ENCODE measurements around the gene HP1BP3.
"Not testable (repeated sequence)": the region's sequence is repeated elsewhere in the genome, so short reads cannot be mapped to it uniquely, and the experiment has no call there.

Gene HP1BP3

GRCh38 chr1:20727746-20728316 lies 59.3 kb downstream of the HP1BP3 start:
- peak; percentile 16 for DNase-seq (ENCODE audit: low read depth)

DNA sequence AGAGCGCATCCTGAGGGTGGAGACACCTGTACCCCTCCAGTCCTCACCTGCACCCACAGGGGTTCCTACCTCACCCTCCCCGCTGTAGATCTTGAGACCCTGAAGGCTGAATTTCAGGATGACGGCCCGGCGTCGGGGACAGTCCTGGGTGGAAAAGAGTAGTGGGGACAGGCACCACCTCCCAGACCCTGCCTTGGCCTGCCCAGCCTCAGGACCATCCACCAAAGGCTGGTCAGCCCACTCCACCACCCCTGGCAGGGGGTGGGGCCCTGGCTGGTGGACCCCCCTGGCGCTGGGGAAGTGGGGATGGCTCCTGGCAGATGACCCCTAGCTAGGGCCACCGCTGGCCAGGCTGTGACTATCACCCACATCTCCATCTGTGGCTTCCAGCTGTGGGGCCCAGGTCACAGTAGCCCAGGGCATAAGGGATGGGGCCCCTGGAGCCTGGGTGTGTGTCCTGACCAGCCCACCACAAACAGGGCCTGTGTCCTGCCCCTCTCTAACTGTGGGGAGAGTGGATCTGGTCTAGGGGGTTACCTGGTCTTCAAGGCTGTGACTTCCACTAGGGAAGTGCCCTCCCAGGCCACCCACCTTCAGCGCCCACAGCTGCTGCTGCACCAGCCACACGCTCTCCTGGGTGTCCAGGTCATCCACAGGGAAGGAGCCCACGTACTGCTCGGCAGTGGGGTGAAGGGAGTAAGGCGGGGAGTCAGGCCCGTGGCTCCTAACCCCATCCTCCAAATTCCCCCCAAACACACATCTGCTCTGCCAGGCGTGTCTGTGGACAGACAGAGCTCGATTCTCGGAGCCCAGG lies 60.0 kb downstream of the HP1BP3 start:
- no peak for DNase-seq (ENCODE audit: low read depth)

GRCh38 chr1:20726118-20726911 lies 60.8 kb downstream of the HP1BP3 start:
- DNase-seq (ENCODE audit: low read depth), result no peak

DNA sequence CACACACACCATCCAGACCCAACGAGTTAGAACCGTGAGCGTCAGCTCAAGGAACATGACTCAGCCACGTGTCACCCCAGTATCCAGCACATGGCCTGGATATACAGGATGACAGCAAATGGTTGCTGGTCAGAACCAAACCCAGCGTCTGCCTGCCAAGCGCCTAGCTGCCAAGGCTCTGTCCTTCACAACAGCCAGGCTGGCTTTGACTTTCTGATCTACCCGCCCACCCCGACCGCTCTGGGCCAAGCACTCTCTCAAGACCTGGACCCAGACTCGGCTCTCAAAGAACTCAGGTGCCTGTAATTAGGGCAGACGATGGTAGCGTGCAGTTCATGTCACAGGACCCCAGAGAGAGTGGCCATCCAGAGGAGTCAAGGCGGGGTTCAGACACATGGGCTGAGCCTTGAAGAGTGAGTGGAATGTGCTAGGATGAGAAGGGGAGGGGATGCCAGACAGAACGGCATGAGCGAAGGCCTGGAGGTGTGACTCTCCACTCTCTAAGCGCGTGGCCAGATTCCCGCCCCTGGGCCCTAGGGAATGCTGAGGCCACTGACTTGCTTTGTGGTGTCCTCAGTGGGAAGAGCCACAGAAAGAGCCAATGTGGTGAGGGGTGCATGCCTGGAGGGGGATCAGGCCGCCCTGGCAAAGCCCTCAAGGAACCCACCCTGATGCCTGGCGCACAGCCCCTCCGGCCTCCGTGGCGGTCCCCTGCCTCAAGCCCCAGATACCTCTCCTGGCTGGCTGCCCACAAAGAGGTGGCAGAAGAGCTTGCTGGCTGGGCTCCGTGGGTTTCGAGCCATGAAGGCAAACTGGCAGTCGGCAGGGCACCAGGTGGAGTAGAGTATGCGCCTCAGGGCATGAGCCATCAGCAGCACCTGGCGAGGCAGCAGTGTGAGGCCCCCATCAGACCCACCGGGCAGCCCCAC lies 61.7 kb downstream of the HP1BP3 start:
- peak; percentile 50 for DNase-seq (ENCODE audit: low read depth)

- no peak for DNase-seq (ENCODE audit: low read depth)
These were observed 62.5 kb downstream of the HP1BP3 start for GRCh38 chr1:20724364-20725188.

GRCh38 chr1:20723537-20724363 lies 63.4 kb downstream of the HP1BP3 start:
- DNase-seq (ENCODE audit: low read depth), result no peak

- DNase-seq (ENCODE audit: low read depth), result no peak
These were observed 64.0 kb downstream of the HP1BP3 start for GRCh38 chr1:20723159-20723536.

GRCh38 chr1:20721117-20722061 lies 65.7 kb downstream of the HP1BP3 start:
- DNase-seq (ENCODE audit: low read depth), result no peak

DNA sequence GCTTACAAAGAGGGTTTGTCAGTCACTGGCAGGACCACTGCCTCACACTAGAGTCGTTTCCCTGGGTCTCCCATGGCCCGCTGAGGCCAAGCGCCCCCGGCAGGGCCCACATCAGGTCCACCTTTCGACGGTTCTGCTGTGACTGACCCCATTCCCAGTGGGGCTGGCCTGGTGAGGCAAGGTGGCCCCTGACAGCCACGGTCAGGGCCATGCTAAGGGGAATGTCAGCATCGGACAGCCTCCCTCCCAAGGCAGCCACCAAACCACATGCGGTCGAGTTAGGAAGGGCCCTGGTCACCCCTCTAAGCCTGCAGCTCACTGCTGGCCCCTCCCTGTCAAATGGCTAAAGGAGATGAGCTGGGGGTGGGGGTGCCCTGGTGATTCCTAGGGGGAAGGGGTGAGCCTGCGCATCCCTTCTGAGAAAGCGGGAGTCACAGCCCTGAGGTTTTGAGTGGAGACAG lies 66.4 kb downstream of the HP1BP3 start:
- DNase-seq (ENCODE audit: low read depth), result no peak

GRCh38 chr1:20719871-20720620 lies 67.1 kb downstream of the HP1BP3 start:
- no peak for DNase-seq (ENCODE audit: low read depth)

DNA sequence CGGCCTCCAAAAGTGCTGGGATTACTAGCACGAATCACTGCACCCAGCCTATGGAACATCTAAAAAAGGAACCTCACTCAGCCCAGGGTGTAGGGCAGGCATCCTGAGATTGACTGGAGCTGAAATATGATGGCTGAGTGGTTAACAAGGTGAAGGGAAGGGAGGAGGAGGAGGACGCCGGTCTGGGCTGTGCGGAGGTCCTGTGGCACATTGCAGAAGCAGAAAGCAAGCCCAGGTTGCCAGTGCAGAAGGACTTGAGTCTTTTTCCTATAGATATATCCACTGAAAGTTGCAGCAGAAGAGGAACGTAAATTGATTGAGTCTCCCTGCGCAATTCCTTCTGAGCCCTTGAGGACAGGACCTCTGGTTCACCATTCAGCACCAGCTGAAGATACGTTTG lies 67.8 kb downstream of the HP1BP3 start:
- no peak for DNase-seq (ENCODE audit: low read depth)

- not testable (repeated sequence) for DNase-seq (ENCODE audit: low read depth)
These were observed 68.7 kb downstream of the HP1BP3 start for GRCh38 chr1:20718343-20718882.

DNA sequence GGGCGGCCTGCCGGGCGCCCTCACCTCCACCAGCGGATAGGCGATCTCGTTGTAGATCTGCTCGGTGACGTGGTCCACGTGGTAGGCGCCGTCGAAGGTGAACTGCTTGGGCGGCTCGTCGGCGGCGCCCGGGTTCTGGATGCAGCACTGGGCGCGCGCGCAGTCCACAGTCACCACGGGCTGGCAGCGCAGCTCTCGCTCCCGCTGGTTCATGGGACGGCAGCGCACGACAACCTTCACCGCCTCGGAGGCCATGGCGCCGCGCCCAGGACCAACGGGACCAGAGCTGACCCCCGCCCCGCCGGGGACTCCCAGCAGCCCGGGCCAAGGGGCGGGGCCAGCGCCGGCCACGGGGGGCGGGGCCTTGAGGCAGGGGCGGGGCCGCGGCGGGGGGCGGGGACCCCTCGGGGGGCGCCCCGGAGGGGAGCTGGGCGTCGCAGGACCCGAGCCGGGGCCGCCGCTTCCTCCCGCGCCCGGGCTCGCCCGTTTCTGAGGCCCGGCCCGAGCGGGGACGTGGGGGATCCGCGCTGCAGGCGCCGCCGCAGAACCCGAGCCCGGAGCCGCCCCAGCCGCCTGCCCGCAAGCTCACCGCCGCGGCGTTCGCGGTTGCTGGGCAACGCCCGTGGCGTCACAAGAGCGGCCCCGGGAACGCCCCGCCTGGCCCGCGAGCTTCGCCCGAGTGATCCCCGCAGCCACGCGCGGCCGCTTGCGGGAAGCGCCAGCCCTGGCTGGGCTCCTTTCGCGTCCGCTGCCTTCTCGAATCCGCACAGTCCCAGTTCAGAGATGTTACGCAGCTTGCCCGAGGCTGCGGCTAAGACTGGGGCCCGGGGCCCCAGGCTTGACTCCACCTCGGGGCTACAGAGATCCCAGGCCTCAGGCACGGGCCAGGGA lies 69.4 kb downstream of the HP1BP3 start, which contains the start of gene KIF17:
TSS of gene KIF17 (minus strand) at position 556 of the 891 bp plus-strand sequence. CDS start at position 255, 301 bp downstream.
- DNase-seq (ENCODE audit: low read depth), result peak; percentile 65

- DNase-seq (ENCODE audit: low read depth), result no peak
These were observed 70.9 kb downstream of the HP1BP3 start for GRCh38 chr1:20716232-20716631.

DNA sequence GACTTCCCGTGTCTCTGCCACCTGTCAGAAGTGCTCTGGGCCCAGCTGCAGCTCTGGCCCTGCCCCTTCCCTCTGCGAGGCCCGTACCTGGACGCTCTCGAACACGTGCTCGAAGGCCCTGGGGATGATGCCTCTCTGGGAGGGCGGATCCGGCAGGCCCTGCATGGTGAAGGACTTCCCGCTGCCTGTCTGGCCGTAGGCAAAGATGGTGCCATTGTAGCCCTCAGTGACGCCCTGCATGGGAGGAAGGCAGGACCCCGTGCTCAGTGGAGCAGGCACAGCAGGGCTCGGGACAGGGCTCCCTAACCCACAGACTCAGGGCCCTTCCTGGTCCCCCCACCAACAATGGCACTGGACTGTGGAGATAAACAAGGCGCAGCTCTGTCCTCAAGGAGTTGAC lies 71.7 kb downstream of the HP1BP3 start:
- DNase-seq (ENCODE audit: low read depth), result no peak

- no peak for DNase-seq (ENCODE audit: low read depth)
These were observed 73.7 kb downstream of the HP1BP3 start for GRCh38 chr1:20713440-20713839.

- no peak for DNase-seq (ENCODE audit: low read depth)
These were observed 74.9 kb downstream of the HP1BP3 start for GRCh38 chr1:20712215-20712577.

All from amniotic epithelial cell (primary cell).